Measurements from ENCODE around the gene INO80.

Gene INO80

DNA sequence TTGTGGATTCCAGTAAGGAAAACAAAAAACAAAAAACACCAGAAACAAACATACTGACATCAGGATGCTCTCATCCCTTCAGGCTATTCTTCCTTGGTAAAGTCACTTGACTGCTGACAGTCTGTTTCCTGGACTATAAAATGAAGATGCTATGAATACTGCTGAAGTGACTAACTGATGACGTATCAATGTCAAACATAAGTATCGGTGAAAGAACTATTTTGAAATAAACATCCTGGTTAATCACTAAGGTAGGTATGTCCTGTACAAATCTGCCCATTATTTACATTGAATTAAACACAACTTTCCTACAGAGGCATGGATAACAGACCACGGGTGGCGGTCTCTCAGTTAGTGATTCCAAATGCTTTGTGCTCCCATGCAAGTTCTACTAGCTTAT, 116.9 kb downstream of the INO80 start:
- DNase-seq (ENCODE audit: low read depth in 2 of 2) = no peak

DNA sequence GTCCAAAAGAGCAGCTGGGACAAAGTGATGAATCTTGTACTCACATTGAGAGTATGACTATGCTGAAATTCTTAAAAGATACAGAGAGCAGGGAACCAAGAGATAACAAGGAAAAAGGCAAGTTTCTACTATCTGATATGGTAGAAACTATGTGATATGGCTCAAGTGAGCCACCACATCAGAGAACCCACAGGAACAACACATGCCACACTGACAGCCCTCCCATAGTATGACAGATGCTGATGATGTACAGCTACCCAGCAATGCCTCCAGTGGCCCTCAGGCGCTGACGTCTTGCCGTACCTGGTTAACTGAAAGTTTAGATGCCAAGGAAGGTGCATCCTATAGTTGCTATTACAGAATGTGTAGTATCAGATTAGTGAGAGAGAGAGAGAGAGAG, 120.4 kb downstream of the INO80 start:
- no peak for DNase-seq (ENCODE audit: low read depth in 2 of 2)

DNA sequence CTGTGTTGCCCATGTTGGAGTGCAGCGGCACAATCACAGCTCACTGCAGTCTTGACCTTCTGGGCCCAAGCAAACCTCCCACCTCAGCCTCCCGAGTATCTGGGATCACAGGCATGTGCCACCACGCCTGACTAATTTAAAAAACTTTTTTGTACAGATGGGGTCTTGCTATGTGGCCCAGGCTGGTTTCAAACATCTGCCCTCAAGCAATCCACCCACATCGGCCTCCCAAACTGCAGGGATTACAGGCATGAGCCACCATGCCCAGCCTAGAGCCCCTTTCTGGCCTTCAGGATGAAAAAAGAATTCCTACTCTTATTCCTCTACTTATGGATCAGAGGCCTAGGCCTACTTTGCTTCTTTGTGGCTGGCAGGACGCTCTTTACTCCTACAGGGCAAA, 123.3 kb downstream of the INO80 start:
- DNase-seq (ENCODE audit: low read depth in 2 of 2) = no peak

DNA sequence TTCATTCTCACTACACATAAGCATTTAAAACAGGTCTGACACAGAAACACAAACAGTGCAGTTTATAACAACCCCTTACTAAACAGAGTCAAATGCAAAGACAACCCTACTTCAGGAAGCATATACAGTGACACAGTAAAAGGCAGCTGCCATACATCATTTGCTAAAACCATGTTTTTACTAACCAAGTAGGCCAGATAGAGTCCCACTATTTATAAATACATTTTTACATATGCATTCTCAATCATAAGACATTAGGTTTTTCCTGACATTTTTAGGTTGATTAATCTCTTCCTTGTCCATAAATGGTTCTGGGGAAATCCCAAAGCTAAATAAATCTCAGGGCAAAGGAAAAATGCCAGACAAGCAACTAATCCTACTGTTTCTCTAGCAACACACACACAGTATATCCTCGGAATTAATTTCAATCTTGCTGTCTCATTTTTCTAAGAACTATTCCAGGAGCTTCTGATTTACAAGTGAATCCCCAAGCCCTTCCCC, 123.8 kb downstream of the INO80 start:
- no peak for DNase-seq (ENCODE audit: low read depth in 2 of 2)

DNA sequence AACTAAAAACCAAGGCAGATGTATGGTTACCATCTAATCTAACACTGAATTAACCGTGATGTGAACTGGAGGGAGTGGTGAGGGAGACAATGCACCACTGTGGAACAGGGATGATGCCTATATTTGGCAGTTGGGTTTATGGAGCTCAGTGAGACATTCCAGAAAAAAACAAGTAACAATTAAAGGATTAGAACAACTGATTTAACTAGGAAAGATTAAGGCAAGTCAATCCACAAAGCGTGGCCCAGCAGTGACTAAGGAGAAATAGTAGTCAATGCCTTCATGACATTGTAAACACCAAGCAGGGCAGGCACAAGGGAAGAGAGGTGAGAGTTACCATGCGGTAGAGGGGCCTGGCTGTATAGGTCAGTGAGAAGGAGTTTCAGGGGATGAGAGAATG, 124.7 kb downstream of the INO80 start:
- no peak for DNase-seq (ENCODE audit: low read depth in 2 of 2)

DNA sequence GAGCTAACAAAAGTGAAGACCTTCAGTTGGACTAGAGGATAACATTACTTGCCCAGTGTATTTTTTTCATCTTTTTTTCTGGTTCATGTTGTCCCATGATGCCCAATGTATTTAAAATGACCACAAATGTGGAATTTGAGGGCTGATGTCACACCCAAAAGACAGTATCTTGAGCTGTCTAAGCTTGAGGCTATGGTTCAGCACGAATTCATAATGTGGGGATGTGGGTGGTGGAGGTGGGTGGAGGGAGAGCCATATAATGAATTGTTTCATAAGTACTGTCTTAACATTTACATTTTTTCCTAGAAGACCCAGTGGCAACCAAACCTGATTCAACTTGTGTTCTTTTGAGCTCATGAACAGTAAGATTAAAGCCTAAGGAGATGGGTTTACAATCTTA, 125.3 kb downstream of the INO80 start:
- DNase-seq (ENCODE audit: low read depth in 2 of 2) = no peak

DNA sequence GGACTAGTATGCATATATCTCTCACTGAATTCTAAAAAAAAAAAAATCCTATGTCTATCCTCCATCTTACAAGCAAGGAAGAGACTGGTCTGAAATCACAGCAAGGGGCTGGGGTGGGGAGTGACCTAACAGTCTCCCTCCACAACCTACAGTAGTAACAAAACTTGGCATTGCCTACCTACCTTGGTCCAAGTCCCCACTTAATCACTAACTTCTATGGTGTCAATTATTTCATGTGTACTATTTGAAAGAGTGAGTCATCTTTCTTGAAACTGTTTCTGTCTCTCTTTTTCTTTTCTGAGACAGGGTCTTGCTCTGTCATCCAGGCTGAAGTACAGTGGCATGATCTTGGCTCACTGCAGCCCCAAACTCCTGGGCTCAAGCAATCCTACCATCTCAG, 126.0 kb downstream of the INO80 start:
- DNase-seq (ENCODE audit: low read depth in 2 of 2) = no peak

DNA sequence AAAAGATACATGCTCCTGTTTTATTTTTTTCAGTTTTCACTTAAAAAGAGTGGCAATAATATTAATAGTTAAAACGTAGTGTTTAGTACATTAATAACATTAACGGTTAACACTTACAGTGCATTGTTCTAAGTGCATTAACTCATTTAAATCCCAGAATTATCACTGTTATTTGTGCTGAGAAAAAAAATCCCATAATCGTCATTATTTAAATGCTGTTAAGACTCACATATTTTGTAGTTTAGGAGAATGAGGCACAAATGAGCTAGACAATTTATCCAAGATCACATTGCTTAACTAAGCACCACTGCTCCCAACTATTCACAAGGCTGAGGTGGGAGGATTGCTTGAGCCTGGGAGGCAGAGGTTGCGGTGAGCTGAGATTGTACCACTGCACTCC, 127.9 kb downstream of the INO80 start:
- DNase-seq (ENCODE audit: low read depth in 2 of 2) = no peak

DNA sequence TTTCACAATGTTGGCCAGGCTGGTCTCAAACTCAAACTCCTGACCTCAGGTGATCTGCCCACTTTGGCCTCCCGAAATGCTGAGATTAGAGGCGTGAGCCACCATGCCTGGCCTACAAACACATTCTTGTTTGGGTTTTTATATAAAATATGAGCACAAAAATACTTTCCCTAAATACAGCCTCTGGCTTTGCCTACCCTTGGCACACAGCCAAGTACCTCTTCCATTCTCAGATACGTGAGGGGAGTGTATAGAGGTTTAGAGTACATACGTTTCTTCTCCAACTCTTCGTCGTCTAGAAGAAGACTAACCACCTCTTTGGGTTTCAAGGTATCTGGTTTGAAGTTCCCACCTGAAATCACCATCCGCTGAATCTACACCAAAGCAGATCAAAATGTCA, 129.3 kb downstream of the INO80 start:
- DNase-seq (ENCODE audit: low read depth in 2 of 2) = no peak

DNA sequence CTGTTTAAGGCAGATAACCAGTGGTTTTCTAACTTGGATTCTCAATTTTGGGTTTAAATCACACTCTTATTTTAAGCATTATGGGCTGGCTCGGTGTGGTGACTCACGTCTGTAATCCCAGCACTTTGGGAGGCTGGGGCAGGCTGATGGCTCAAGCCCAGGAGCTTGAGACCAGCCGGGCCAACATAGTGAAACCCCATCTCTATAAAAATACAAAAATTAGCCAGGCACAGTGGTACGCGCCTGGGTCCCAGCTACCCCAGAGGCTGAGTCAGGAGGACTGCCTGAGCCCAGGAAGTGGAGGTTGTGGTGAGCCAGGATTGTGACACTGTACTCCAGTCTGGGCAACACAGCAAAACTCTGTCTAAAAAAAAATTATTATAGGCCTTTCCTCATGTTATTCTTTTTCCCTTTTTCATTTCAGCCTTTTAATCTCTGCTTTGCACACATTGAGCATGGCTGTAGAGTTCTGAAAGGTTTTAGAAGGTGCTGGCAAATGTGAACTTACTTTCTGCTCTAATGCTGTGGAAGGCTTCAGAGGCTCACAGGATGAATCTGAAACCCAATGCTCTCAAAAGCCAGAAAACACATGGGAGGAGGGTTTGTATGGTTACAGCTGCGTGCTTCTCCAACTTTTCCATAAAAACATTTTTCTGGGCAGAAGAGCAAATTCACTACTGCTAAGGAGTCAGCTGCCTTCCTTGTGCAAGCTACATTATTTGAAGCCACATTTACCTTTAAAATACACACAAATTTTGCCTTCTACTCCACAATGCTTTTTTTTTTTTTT, 130.3 kb downstream of the INO80 start:
- no peak for DNase-seq (ENCODE audit: low read depth in 2 of 2)

DNA sequence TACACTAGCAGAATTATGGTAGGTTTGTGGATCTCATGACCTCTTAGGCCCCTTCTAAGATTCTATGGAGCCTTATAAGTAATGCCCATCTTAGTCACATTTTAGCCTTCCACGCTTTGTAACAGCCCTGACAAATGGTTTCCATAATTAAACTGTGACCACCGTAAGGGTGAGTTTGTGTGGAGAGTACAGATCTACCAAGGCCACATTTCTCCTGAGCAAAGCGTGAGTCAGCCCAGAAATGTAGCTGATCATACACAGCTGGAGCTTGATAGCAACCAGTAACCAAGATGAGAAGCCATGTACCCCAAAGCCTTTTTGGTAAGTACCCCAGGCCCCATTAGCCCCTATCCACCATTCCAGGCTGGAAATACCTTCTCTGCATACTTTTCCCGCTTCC, 131.1 kb downstream of the INO80 start:
- no peak for DNase-seq (ENCODE audit: low read depth in 2 of 2)

DNA sequence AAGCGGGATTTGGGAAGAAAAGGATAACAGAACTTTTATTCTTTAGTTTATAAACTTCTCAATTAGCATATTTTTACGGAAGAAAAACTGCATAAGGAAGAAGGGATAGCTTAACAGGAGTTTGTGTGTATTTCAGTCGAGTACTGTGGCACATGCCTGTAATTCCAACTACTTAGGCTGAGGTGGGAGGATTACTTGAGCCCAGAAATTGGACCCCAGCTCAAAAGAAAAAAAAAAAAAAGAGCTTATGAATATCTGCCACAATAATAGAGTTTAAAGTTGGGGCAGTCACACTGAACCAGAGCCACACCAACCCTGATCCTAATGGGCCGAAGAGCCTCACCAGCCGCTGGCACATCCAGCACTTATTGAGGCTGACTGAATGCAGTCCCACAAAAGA, 131.7 kb downstream of the INO80 start:
- DNase-seq (ENCODE audit: low read depth in 2 of 2) = no peak

DNA sequence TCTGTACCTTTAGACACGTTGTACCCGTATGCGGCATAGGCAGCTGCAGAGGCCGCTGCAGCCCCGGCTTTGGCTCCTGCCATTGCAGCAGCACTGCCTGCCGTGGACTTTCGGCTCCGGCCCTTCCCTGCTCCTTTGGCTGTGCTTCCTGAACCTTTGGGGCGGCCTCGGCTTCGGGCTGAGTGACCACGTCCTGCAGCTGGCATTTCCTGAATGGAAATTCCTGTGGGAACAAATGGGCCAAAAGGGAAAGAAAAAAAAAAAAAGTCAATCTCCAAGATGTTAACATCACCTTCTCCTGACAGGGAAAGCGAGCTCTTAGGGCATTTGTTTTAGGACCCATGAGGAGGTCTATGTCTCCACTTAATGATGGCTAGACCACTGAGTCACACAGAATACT, 133.2 kb downstream of the INO80 start:
- DNase-seq (ENCODE audit: low read depth in 2 of 2) = no peak

DNA sequence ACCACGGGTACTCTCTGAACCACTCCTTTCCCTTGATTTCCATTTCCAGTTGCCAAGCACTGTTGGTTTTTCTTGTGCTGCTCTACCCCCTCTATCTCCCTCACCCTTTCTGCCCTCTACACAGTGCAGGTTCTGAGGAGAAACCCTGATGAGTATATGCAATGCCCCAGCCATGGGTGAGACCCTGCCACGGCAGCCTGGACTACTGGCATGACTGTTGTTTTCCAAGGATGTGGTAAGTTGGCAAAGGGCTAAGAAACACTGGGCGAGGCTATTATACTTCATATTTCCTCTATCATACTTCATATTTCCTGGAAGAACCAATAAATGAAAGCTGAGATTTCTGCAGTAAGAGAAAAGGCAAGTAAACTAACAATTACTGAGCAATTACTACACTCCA, 134.9 kb downstream of the INO80 start:
- DNase-seq (ENCODE audit: low read depth in 2 of 2) = no peak

DNA sequence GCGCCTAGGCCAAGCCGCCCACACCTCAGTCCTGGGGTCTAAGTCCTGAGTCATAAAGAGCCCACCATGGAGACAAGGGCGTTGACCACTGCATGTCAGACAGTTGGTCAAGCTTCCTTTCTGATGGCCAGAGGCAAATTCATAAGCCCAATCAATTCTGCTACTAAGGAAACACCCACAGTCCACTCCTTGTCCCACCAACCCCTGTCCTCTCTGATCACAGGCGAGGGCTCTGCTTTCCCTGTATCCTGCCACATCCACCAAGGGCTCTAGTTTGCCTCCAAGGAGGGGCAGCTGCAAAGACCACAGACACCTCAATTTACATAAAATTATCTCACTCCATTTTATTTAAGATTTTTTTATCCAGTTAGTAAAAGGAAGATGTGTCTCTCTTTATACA, 137.5 kb downstream of the INO80 start:
- DNase-seq (ENCODE audit: low read depth in 2 of 2) = no peak

DNA sequence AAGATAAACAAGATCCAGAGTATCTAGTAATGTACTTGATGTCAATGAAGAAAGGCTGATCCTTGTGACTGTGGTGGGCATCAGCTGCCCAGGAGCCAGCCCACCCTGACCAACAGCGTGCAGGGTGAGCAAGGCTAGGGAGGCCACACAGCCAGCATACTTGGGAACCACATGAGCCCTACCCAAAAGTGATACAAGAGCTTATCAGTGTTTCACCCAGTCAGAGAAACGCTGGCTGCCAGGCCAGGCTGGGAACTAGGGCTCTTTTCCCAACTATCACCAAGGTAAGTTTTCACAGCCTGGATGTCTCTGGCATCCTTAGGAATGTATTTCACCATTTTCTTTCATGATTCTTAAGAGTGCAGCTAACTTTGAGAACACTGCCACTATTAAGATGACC, 137.9 kb downstream of the INO80 start:
- DNase-seq (ENCODE audit: low read depth in 2 of 2) = no peak

DNA sequence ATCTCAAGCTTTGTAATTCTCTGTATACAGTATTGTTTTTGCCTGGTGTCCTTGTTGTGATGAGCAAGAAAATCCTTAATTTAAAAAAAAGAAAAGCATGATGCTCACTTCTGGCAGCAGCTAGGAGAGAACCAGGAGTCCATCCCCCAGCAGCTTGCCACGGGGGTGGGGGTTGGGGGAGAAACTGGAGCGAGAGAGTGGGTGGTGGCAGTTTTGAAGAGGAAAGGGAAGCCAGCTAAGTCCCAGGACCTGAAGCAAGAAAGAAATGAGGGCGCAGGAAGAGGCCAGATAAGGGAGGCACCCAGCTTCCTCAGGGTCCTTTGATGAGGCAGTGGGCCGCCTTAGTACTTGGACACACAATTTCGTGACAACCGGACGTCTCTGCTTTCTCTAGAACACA, 139.3 kb downstream of the INO80 start:
- DNase-seq (ENCODE audit: low read depth in 2 of 2) = no peak

DNA sequence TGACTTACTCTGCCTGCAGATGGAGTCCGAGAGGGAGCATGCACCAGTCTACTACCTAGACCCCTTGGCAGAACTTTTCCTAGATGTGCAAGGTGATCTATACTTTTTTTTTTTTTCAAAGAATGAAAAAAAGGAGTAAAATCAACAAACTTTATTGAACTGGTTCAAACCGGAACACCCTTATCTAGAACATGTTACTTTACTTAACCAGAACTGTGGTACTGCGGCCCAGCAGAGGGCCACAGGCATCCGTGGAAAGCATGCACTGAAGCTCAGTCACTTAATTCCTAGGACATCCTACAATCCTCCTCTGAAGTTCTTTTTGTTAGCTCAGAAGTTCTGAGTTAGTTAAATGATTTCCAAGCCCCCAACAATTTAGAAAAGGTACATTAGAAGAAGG, 141.2 kb downstream of the INO80 start:
- DNase-seq (ENCODE audit: low read depth in 2 of 2) = no peak

DNA sequence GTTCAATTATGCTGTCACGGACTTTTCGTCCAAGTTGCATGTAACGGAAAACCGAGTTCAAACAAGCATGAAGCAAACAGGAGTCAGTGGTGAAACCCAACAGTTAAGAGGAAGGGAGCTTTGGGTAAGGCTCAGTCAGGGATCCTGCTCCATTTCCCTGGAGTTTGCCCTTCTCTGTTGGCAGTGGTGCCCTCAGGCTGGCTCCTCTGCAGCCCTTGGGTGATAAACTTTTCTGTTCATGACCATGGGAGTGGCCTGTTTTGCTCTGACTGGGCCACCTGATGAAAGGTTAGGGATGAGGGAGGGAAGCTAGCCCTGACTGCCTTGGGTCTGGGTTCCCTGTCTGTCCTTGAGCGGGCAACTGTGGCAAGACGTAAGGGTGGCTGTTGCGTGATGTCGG, 146.7 kb downstream of the INO80 start:
- no peak for DNase-seq (ENCODE audit: low read depth in 2 of 2)

DNA sequence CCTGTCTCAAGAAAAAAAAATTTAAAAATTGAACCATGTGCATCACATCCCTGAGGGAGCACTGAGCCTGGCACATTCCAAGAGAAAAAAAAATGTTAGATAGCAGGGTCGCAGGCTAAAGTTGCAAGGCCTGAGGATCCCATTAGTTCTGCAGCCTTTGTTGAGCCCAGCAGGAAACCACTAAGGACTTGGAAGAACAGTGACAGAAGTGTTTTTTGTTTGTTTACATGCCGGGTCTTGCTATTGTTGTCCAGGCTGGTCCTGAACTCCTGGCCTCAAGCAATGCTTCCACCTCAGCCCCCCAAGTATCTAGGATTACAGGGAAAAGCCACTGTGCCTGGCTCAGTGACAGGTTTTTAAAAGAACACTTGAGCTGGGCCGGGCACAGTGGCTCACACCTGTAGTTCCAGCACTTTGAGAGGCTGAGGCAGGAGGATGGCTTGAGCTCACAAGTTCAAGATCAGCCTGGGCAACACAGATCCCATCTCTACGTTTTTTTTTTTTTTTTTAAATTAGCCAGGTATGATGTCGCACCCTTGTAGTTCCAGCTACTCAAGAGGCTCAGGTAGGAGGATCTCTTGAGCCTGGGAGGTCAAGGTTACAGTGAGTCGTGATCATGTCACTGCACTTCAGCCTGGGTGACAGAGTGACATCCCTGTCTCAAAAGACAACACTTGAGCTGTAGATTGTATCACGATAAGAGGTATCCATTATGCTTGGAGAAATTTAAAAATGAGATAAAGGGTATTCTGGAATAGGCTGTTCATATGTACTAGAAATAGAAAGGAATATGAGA, 147.6 kb downstream of the INO80 start:
- no peak for DNase-seq (ENCODE audit: low read depth in 2 of 2)

DNA sequence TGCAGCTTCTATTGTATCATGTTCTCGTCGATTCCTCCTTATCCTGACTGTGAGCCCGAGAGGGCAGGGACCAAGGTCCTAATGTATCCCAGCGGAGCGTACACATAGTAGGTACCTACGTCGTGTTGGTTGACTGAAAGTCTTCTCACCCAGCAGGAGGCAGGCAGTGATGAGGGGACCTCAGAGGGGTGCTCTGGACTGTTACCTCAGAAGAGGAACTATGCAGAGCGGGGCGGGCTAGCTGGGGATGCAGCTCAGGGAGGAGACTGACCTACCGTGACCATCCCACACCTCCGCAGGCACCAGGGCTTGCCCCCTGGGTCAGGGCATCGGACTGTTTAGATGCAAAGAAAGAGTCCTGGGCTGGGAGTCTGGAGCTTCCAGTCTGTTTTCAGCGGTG, 151.4 kb downstream of the INO80 start:
- no peak for DNase-seq (ENCODE audit: low read depth in 2 of 2)

DNA sequence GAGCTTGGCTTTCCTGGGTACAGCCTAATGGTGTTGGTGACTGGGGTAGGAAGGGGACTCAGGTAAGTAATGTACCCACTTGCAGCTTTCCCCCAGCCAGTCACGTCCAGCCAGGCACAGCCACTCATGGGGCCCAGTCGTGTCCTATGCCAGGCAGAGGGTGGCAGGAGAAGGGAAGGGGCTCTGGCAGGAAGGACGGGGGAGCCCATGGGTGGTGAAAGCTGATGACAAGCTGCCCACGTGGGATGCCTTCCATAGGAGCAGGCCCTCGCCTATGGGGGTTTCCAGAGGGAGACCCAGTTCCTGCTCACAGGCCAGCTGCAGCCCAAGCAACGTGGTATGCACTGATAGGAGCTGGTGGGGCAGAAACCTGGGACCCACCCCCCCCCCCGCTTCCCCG, 152.1 kb downstream of the INO80 start:
- DNase-seq (ENCODE audit: low read depth in 2 of 2) = no peak

DNA sequence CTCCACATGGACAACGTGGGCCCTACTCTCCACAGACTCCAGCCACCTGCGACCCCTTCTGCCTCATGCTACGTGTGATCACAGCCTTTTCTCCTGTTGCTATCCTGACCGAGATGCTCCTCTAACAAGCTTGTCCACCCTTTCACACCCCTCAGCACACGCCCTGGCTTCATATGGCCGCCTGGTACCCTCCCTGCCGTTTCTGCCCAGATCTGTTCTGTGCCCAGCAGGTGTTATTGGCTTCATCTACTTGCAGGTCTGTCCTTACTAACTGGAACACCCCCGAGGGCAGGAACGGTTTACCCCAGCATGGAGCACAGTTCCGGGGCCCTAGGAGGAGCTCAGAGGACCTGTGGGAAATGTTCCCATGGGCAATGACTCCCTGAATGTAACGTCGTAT, 152.9 kb downstream of the INO80 start:
- no peak for DNase-seq (ENCODE audit: low read depth in 2 of 2)
